GM18519 (cell line): ENCODE results near the gene ATP9B.

Source experiments
- ATAC-seq: cut with Tn5 transposase; IDR thresholded peaks from one replicate; pipeline ENCODE4 v1.9.1; 2021; ENCODE audit warnings: mild to moderate bottlenecking, moderate library complexity; ENCODE audit not compliant: unreplicated experiment, low FRiP score

ATP9B gene

GRCh38 chr18:79387214-79387613, 318.0 kb downstream of the ATP9B start:
- no peak for ATAC-seq

GRCh38 chr18:79387615-79388014, 318.4 kb downstream of the ATP9B start:
- ATAC-seq: no peak

GRCh38 chr18:79388043-79388442, 318.8 kb downstream of the ATP9B start:
- no peak for ATAC-seq

- ATAC-seq: no peak
Observed at GRCh38 chr18:79389689-79390088, 320.5 kb downstream of the ATP9B start.

GRCh38 chr18:79392226-79392625, 323.0 kb downstream of the ATP9B start:
- no peak for ATAC-seq

GRCh38 chr18:79393181-79393634, 324.0 kb downstream of the ATP9B start:
- ATAC-seq: no peak

GRCh38 chr18:79393635-79394533, 324.7 kb downstream of the ATP9B start:
- no peak for ATAC-seq

GRCh38 chr18:79394534-79395307, 325.5 kb downstream of the ATP9B start:
- ATAC-seq: no peak

- no peak for ATAC-seq
Observed at GRCh38 chr18:79395308-79395640, 326.1 kb downstream of the ATP9B start.

GRCh38 chr18:79395761-79396404, 326.7 kb downstream of the ATP9B start, which contains the start of gene NFATC1:
NFATC1 (plus strand) TSS chr18:79395930; CDS start chr18:79396225, 295 bp downstream.
- no peak for ATAC-seq

GRCh38 chr18:79396431-79397246, 327.4 kb downstream of the ATP9B start:
- no peak for ATAC-seq

- no peak for ATAC-seq
Observed at GRCh38 chr18:79397247-79397829, 328.1 kb downstream of the ATP9B start.

GRCh38 chr18:79397830-79398761, 328.9 kb downstream of the ATP9B start:
- ATAC-seq: no peak

- ATAC-seq: no peak
Observed at GRCh38 chr18:79399275-79400081, 330.3 kb downstream of the ATP9B start.

- ATAC-seq: no peak
Observed at GRCh38 chr18:79400091-79400590, 330.9 kb downstream of the ATP9B start.

- ATAC-seq: no peak
Observed at GRCh38 chr18:79400591-79401381, 331.6 kb downstream of the ATP9B start.
